Liver (tissue), 3 donors: ENCODE results near the gene MANSC1.
A peak's percentile ranks its signal among the peaks of the same experiment; 100 is the strongest.

Experiments
- CTCF ChIP-seq: fragments of 150-350 bp; IDR thresholded peaks from 2 replicates; pipeline ENCODE4 v1.5.1; 2017; ENCODE audit warnings: improper control_type of control experiment, low read depth, low read length; ENCODE audit not compliant: missing input control
- JUND ChIP-seq, 2 donors: IDR thresholded peaks; 2 replicates each; pipeline ENCODE4 v1.6.1; 2016; ENCODE audit warnings: antibody characterized with exemption in 2 of 2
- REST ChIP-seq: IDR thresholded peaks from 2 replicates; pipeline ENCODE4 v1.6.1; 2016; ENCODE audit warnings: antibody characterized with exemption, mild to moderate bottlenecking
- SP1 ChIP-seq: IDR thresholded peaks from 2 replicates; pipeline ENCODE4 v1.6.1; 2018; ENCODE audit warnings: antibody characterized with exemption, mild to moderate bottlenecking
- TAF1 ChIP-seq: conservative IDR thresholded peaks from 2 replicates; pipeline ENCODE4 v1.6.1; 2016; ENCODE audit warnings: antibody characterized with exemption, mild to moderate bottlenecking
- ZBTB33 ChIP-seq: IDR thresholded peaks from 2 replicates; pipeline ENCODE4 v1.6.1; 2016; ENCODE audit warnings: antibody characterized with exemption
- donor health status: healthy.
- donor health status: healthy.

GRCh38 chr12:12376646-12377448 lies 26.8 kb upstream of the MANSC1 start:
- peak; percentile 82 for TF ChIP-seq CTCF
- TF ChIP-seq JUND (IDR thresholded peaks at IDR 0.05), result no peak
- no peak for TF ChIP-seq REST
- no peak for TF ChIP-seq SP1
- TF ChIP-seq TAF1, result no peak
- no peak for TF ChIP-seq ZBTB33
